HCT116 (cell line): ENCODE data around the gene TAS2R10. TPM values are rescaled to one million over a fixed set of nuclear protein-coding genes. Genes with fewer than 3 reads are reported as not detected.

Experiments used
- ATAC-seq: fragments of 200-7000 bp; cut with Tn5 transposase; 2 replicates; pipeline ENCODE4 v1.9.1; 2020; ENCODE audit warnings: mild to moderate bottlenecking, moderate library complexity
- BruUV-seq: library from RNA; stranded (reverse); fragments of 400-500 nt; replicated peaks from 2 replicates; lab custom pipeline; 2021; lab: Mats Ljungman, UMichigan
- CTCF ChIA-PET: fragments of 300-600 bp; sonication (Branson Sonifier 250); formaldehyde crosslinking; loops from one replicate; lab custom pipeline; 2021; ENCODE audit warnings: antibody characterized with exemption; lab: Charles Lee
- POLR2A ChIA-PET: fragments of 300-600, 350-600 bp; sonication (Branson Sonifier 250); formaldehyde crosslinking; loops from one replicate; lab custom pipeline; 2021; ENCODE audit warnings: antibody characterized with exemption; lab: Charles Lee
- RAD21 ChIA-PET, 2 experiments: fragments of 300-600 bp; sonication (Branson Sonifier 250); formaldehyde crosslinking; loops; one replicate each; lab custom pipeline; 2023; ENCODE audit warnings: low total read pairs in 2 of 2; ENCODE audit not compliant: uncharacterized antibody in 2 of 2, unreplicated experiment in 2 of 2, low non-redundant PET in 1 of 2; lab: Charles Lee
- DNase-seq: peaks from one replicate; pipeline ENCODE4 v3.0.0-alpha.2; 2010; ENCODE audit warnings: low read depth, low spot score
- H2AFZ ChIP-seq: fragments of 200-600 bp; shearing (Covaris generic), sonication (generic); 2 replicates; pipeline ENCODE4 v1.6.1; 2017; ENCODE audit warnings: low read depth, mixed run types, mixed read lengths, antibody characterized with exemption, low read length; ENCODE audit not compliant: poor library complexity, severe bottlenecking
- H3K27ac ChIP-seq: 2 replicates; pipeline ENCODE4 v1.5.1; 2012; ENCODE audit warnings: low read depth, low read length
- H3K27me3 ChIP-seq: fragments of 200-600 bp; sonication (generic); 2 replicates; pipeline ENCODE4 v1.6.1; 2016; ENCODE audit warnings: mixed run types, low read length, mixed read lengths; ENCODE audit not compliant: insufficient read depth
- H3K36me3 ChIP-seq, 2 experiments: fragments of 200-500 bp in 1 of 2; fragments of 200-600 bp in 1 of 2; sonication (Bioruptor generic) in 1 of 2; sonication (generic) in 1 of 2; 2 replicates each; pipeline versions ENCODE4 v1.5.1 to v1.6.1; 2014 to 2016; ENCODE audit warnings: low read length in 2 of 2, inconsistent platforms in 1 of 2, mixed read lengths in 1 of 2, mixed run types in 1 of 2; ENCODE audit not compliant: insufficient read depth in 2 of 2, control insufficient read depth in 1 of 2
- H3K4me1 ChIP-seq, 2 experiments: fragments of 200-600 bp in 1 of 2; sonication (generic) in 1 of 2; 2 replicates each; pipeline versions ENCODE4 v1.5.1 to v1.6.1; 2012 to 2017; ENCODE audit warnings: low read length in 2 of 2, inconsistent platforms in 1 of 2, mild to moderate bottlenecking in 1 of 2, mixed read lengths in 1 of 2, mixed run types in 1 of 2, moderate library complexity in 1 of 2; ENCODE audit not compliant: insufficient read depth in 2 of 2, control insufficient read depth in 1 of 2
- H3K4me2 ChIP-seq: fragments of 200-600 bp; sonication (generic); 2 replicates; pipeline ENCODE4 v1.6.1; 2017; ENCODE audit warnings: mixed run types, low read length, mixed read lengths
- H3K4me3 ChIP-seq, 2 experiments: fragments of 200-600 bp in 1 of 2; sonication (generic) in 1 of 2; replicated peaks in 1 of 2; 2 replicates each; pipeline ENCODE4 v1.5.1; 2011 to 2016; ENCODE audit warnings: low read length in 2 of 2, control low read depth in 1 of 2, low read depth in 1 of 2, mild to moderate bottlenecking in 1 of 2, mixed read lengths in 1 of 2, mixed run types in 1 of 2
- H3K79me2 ChIP-seq: fragments of 200-600 bp; sonication (generic); 2 replicates; pipeline ENCODE4 v1.6.1; 2017; ENCODE audit warnings: mild to moderate bottlenecking, mixed run types, low read length, moderate library complexity, mixed read lengths; ENCODE audit not compliant: insufficient read depth
- H3K9ac ChIP-seq: fragments of 200-600 bp; sonication (generic); 2 replicates; pipeline ENCODE4 v1.6.1; 2016; ENCODE audit warnings: low read length, mixed read lengths
- H3K9me2 ChIP-seq: fragments of 200-600 bp; sonication (generic), shearing (Covaris generic); 2 replicates; pipeline ENCODE4 v1.6.1; 2017; ENCODE audit warnings: mixed run types, mild to moderate bottlenecking, moderate library complexity; ENCODE audit not compliant: insufficient read depth
- H3K9me3 ChIP-seq, 2 experiments: fragments of 200-500 bp in 1 of 2; fragments of 200-600 bp in 1 of 2; sonication (Bioruptor generic) in 1 of 2; sonication (generic) in 1 of 2; 2 replicates each; pipeline ENCODE4 v1.6.1; 2014 to 2017; ENCODE audit warnings: low read length in 2 of 2, mixed read lengths in 2 of 2, inconsistent platforms in 1 of 2, low read depth in 1 of 2, mild to moderate bottlenecking in 1 of 2, mixed run types in 1 of 2, moderate library complexity in 1 of 2; ENCODE audit not compliant: control insufficient read depth in 1 of 2, insufficient read depth in 1 of 2
- H4K20me1 ChIP-seq: fragments of 200-600 bp; sonication (generic), shearing (Covaris generic); 2 replicates; pipeline ENCODE4 v1.6.1; 2017; ENCODE audit warnings: mixed run types, mild to moderate bottlenecking, moderate library complexity; ENCODE audit not compliant: insufficient read depth
- ATF3 ChIP-seq: IDR thresholded peaks from 2 replicates; pipeline ENCODE4 v1.6.1; 2012
- EGR1 ChIP-seq: IDR thresholded peaks from 2 replicates; pipeline ENCODE4 v1.6.1; 2012; ENCODE audit warnings: low read depth
- ELF1 ChIP-seq: IDR thresholded peaks from 2 replicates; pipeline ENCODE4 v1.6.1; 2012; ENCODE audit warnings: low read depth, borderline replicate concordance
- EZH2 ChIP-seq: fragments of 200-600 bp; sonication (generic); IDR thresholded peaks from 2 replicates; pipeline ENCODE4 v1.6.1; 2017; ENCODE audit warnings: antibody characterized with exemption, mixed run types
- EZH2phosphoT487 ChIP-seq: fragments of 200-600 bp; IDR thresholded peaks from 2 replicates; pipeline ENCODE4 v1.6.1; 2018; ENCODE audit warnings: antibody characterized with exemption, borderline replicate concordance
- FOSL1 ChIP-seq: IDR thresholded peaks from 2 replicates; pipeline ENCODE4 v1.6.1; 2012; ENCODE audit warnings: low read depth
- POLR2A ChIP-seq: IDR thresholded peaks from 2 replicates; pipeline ENCODE4 v1.7.0; 2011; ENCODE audit warnings: borderline replicate concordance; ENCODE audit not compliant: insufficient read depth, insufficient read length; ENCODE audit errors: extremely low read depth
- POLR2AphosphoS5 ChIP-seq: IDR thresholded peaks from 2 replicates; pipeline ENCODE4 v1.6.1; 2011; ENCODE audit warnings: mild to moderate bottlenecking, low read depth, low read length, moderate library complexity
- SIN3A ChIP-seq: IDR thresholded peaks from 2 replicates; pipeline ENCODE4 v1.6.1; 2012; ENCODE audit warnings: low read depth
- SP1 ChIP-seq: IDR thresholded peaks from 2 replicates; pipeline ENCODE4 v1.6.1; 2012; ENCODE audit warnings: low read depth
- SRF ChIP-seq: IDR thresholded peaks from 2 replicates; pipeline ENCODE4 v1.6.1; 2012; ENCODE audit warnings: low read depth
- TCF7L2 ChIP-seq: IDR thresholded peaks from 2 replicates; pipeline ENCODE4 v1.7.0; 2011; ENCODE audit warnings: borderline replicate concordance, inconsistent platforms; ENCODE audit not compliant: insufficient read depth, insufficient read length; ENCODE audit errors: extremely low read depth
- YY1 ChIP-seq: IDR thresholded peaks from 2 replicates; pipeline ENCODE4 v1.6.1; 2011; ENCODE audit warnings: low read length, low read depth, moderate library complexity, mild to moderate bottlenecking; ENCODE audit not compliant: insufficient replicate concordance; ENCODE audit errors: extremely low read depth
- ZBTB33 ChIP-seq: IDR thresholded peaks from 2 replicates; pipeline ENCODE4 v1.6.1; 2011; ENCODE audit warnings: mild to moderate bottlenecking, low read length, moderate library complexity; ENCODE audit not compliant: insufficient replicate concordance; ENCODE audit errors: extremely low read depth
- ZNF274 ChIP-seq: fragments of 200-500 bp; sonication (Bioruptor generic); IDR thresholded peaks from 2 replicates; pipeline ENCODE4 v1.6.1; 2014; ENCODE audit warnings: mild to moderate bottlenecking, low read depth, low read length, inconsistent platforms
- intact Hi-C: fragments of 100-400 bp; cut with micrococcal nuclease; formaldehyde crosslinking; loops from 2 replicates; pipeline ENCODE4 v1.10.0; 2022
- total RNA-seq: library from RNA; stranded (reverse); gene quantifications from one replicate; pipeline ENCODE4 v1.2.1, GENCODE V29; 2021; ENCODE audit not compliant: unreplicated experiment

Gene TAS2R10
- total RNA-seq, 1 experiment from 2014 or later, result 0.81 TPM

- BruUV-seq, result no TSS peak
- CTCF ChIA-PET, result no interaction called here
- intact Hi-C loops, result loop anchor here (10.0 kb wide), 1 partner anchor 623 kb away; no protein-coding TSS in a partner anchor
Measured at GRCh38 chr12:10861366-10861765, 35.2 kb upstream of the TAS2R10 start.

GRCh38 chr12:10855807-10856206, 29.6 kb upstream of the TAS2R10 start:
- peaks cover 0 to 9% of the 10 kb centered on the region in 2 experiments; a peak in 1 of 4 replicates for H3K4me1 ChIP-seq
- H3K9ac ChIP-seq, result no peak overlapping the region
- no peak overlapping the region for H3K4me2 ChIP-seq
- H4K20me1 ChIP-seq, result no peaks in the 10 kb centered on the region
- ATAC-seq (no peak), DNase-seq (no peak)
- H3K36me3 ChIP-seq, result 0 out of 4 replicates have a peak, but pooled peaks cover 0 to 3% of the 10 kb centered on the region in 2 experiments
- no peak overlapping the region for H2AFZ ChIP-seq
- no peaks in the 10 kb centered on the region; the same call in 1 of the 2 replicates for H3K9me2 ChIP-seq
- H3K79me2 ChIP-seq, result peaks cover 4% of the 10 kb centered on the region; the same call in 1 of the 2 replicates
- CTCF ChIA-PET, result no interaction called here
- H3K9me3 ChIP-seq, result peaks cover 0 to 5% of the 10 kb centered on the region in 2 experiments; a peak in 1 of 4 replicates
- no peaks in the 10 kb centered on the region for H3K27me3 ChIP-seq
- H3K27ac ChIP-seq, result no peak overlapping the region
- no TSS peak for BruUV-seq
- RAD21 ChIA-PET, result no interaction called here
- intact Hi-C loops, result no loop called here
- no peak overlapping the region for H3K4me3 ChIP-seq
- POLR2A ChIA-PET, result no interaction called here
- no peak for TF ChIP-seq SRF
- TF ChIP-seq SIN3A, result no peak
- TF ChIP-seq POLR2A, result no peak
- TF ChIP-seq EZH2, result no peak
- no peak for TF ChIP-seq ELF1
- TF ChIP-seq YY1, result no peak
- no peak for TF ChIP-seq ZBTB33
- no peak for TF ChIP-seq ATF3
- TF ChIP-seq TCF7L2, result no peak
- no peak for TF ChIP-seq EZH2phosphoT487
- no peak for TF ChIP-seq FOSL1

More at GRCh38 chr12:10861366-10861765, 35.2 kb upstream of the TAS2R10 start:
- H3K4me3 ChIP-seq, result no peak overlapping the region
- TF ChIP-seq ATF3, result no peak
- TF ChIP-seq POLR2A, result no peak
- TF ChIP-seq TCF7L2, result no peak
- TF ChIP-seq FOSL1, result no peak
- no peak for TF ChIP-seq SP1
- TF ChIP-seq EZH2, result no peak
- no peak for TF ChIP-seq ZNF274
- no peak for TF ChIP-seq POLR2AphosphoS5
- no peak for TF ChIP-seq EGR1
- no peak for TF ChIP-seq YY1
- TF ChIP-seq SRF, result no peak
- no peaks in the 10 kb centered on the region for H3K27me3 ChIP-seq
- H3K4me1 ChIP-seq, result no peaks in the 10 kb centered on the region
- H3K36me3 ChIP-seq, result 0 out of 4 replicates have a peak, but pooled peaks cover 0 to 3% of the 10 kb centered on the region in 2 experiments
- POLR2A ChIA-PET, result no interaction called here
- no peak for ATAC-seq
- RAD21 ChIA-PET, result no interaction called here
- H3K27ac ChIP-seq, result no peak overlapping the region
- H3K4me2 ChIP-seq, result no peak overlapping the region
- no peak for DNase-seq
- H3K9me2 ChIP-seq, result no peaks in the 10 kb centered on the region; the same call in 1 of the 2 replicates
- no peaks in the 10 kb centered on the region for H4K20me1 ChIP-seq
- H2AFZ ChIP-seq, result no peak overlapping the region
- peaks cover 7% of the 10 kb centered on the region for H3K79me2 ChIP-seq
- H3K9ac ChIP-seq, result no peak overlapping the region
- peaks cover 0 to 5% of the 10 kb centered on the region in 2 experiments; a peak in 1 of 4 replicates for H3K9me3 ChIP-seq
